Right cardiac atrium (tissue), 5 donors: ENCODE data around the gene ELOVL1. TPM values are rescaled to one million over a fixed set of nuclear protein-coding genes. Genes with fewer than 3 reads are reported as not detected.
"Not testable (repeated sequence)": the region's sequence is repeated elsewhere in the genome, so short reads cannot be mapped to it uniquely, and the experiment has no call there.

Experiments used
- ATAC-seq, 2 donors: fragments of 200-7000 bp; cut with Tn5 transposase; one replicate each; pipeline versions ENCODE4 v1.8.0 to v1.9.1; 2020; ENCODE audit warnings: moderate library complexity in 2 of 2, mild to moderate bottlenecking in 1 of 2
- DNase-seq, 3 donors: peaks; one replicate each; pipeline ENCODE4 v3.0.0-alpha.2; 2020
- H3K27ac ChIP-seq: one replicate; pipeline ENCODE4 v1.5.1; 2013; ENCODE audit warnings: mild to moderate bottlenecking, low read length, control low read depth, moderate library complexity
- H3K27me3 ChIP-seq: one replicate; pipeline ENCODE4 v1.6.1; 2013; ENCODE audit not compliant: control insufficient read depth, insufficient read depth
- H3K4me1 ChIP-seq: one replicate; pipeline ENCODE4 v1.6.1; 2013; ENCODE audit warnings: low read length; ENCODE audit not compliant: control insufficient read depth, insufficient read depth
- H3K4me3 ChIP-seq: one replicate; pipeline ENCODE4 v1.5.1; 2013; ENCODE audit warnings: low read length, control low read depth
- H3K9me3 ChIP-seq: one replicate; pipeline ENCODE4 v1.6.1; 2013; ENCODE audit warnings: low read length; ENCODE audit not compliant: control insufficient read depth
- WGBS: extraction: QIAGEN DNeasy Blood & Tissue Kit; methylation state at CpG from one replicate; pipeline ENCODE4 v1.1.7; 2013; 5-methylcytosine and 5-hydroxymethylcytosine counted together
- intact Hi-C, 4 donors: fragments of 100-400 bp; cut with DNase I; formaldehyde crosslinking; loops; one replicate each; pipeline versions ENCODE4 v1.11.0 to v1.14.0; 2022 to 2023
- long read RNA-seq, 4 donors: library from polyadenylated mRNA; unstranded; transcript quantifications; one replicate each; pipeline ENCODE4 v2.0.0, GENCODE V29; 2020 to 2021
- polyA plus RNA-seq: library from polyadenylated mRNA; stranded (reverse); fragments of 200-250 nt; gene quantifications from one replicate; pipeline ENCODE4 v1.2.3, GENCODE V29; 2013
- total RNA-seq, 4 donors: library from RNA; stranded (reverse); fragmentation: NEBNext Ultra II Directional; extraction: Animal tissue kit (Norgen Biotek cat#: 25700); gene quantifications; one replicate each; pipeline ENCODE4 v1.2.1, GENCODE V29; 2021
- donor health status: healthy with polysubstance abuse.
- donor health status: DM: no; HTN: yes; CAD: no.
- donor health status: DM: no; HTN: no; CAD: no.
- donor health status: DM: no; HTN: yes; CAD: no; lungs with severe emphysema.
- donor health status: DM: yes; HTN: yes; CAD: no.

Gene ELOVL1
- total RNA-seq, result 10 to 100 TPM; 33.1 to 47.1 (median 35.6) TPM
- 40.5 TPM for polyA plus RNA-seq
- long read RNA-seq, donor 1, transcript ELOVL1-201 (8 exons, 1,477 nt), result major isoform, 35 of 45 reads
- long read RNA-seq, donor 1, partial matches to known transcripts, result 2 of 45 reads
- long read RNA-seq, donor 1, other reads (novel, unspliced or antisense), result 7 of 45 reads
- long read RNA-seq, donor 2, transcript ELOVL1-201 (8 exons, 1,477 nt), result major isoform, 20 of 23 reads
- long read RNA-seq, donor 2, partial matches to known transcripts, result 1 of 23 reads
- long read RNA-seq, donor 2, other reads (novel, unspliced or antisense), result 1 of 23 reads
- long read RNA-seq, donor 3, transcript ELOVL1-201 (8 exons, 1,477 nt), result major isoform, 97 of 125 reads
- long read RNA-seq, donor 3, partial matches to known transcripts, result 3 of 125 reads
- long read RNA-seq, donor 3, other reads (novel, unspliced or antisense), result 17 of 125 reads
- long read RNA-seq, donor 4, transcript ELOVL1-201 (8 exons, 1,477 nt), result major isoform, 25 of 33 reads
- long read RNA-seq, donor 4, partial matches to known transcripts, result 1 of 33 reads
- long read RNA-seq, donor 4, other reads (novel, unspliced or antisense), result 7 of 33 reads

- peak; percentile 95 to 96 for ATAC-seq
- Histone ChIP-seq H3K4me3 (peak within 1 kb of the TSS; percentile 82), H3K27me3 (no peaks in the 10 kb centered on the region), H3K27ac (peak within 1 kb of the TSS; percentile 96), H3K9me3 (no peaks in the 10 kb centered on the region), H3K4me1 (peaks cover 10% of the 10 kb centered on the region)
- DNase-seq, result peak; percentile 95 to 98 (median 98)
- WGBS, result under 1% methylated on average over 57 of the region's 58 CpGs
- intact Hi-C loops, result no loop called here
Observed at GRCh38 chr1:43367904-43368645, at the start of gene ELOVL1. Gene ELOVL1 (minus strand): TSS chr1:43368011. CDS start chr1:43365609, 2,402 bp downstream.

GRCh38 chr1:43415901-43416300 lies 48.1 kb upstream of the ELOVL1 start:
- intact Hi-C loops, result loop anchor here (2.0 to 10.0 kb wide), 4 partner anchors 181 to 191 kb away; no protein-coding TSS in a partner anchor
- ATAC-seq (peak in 1 of 2 donors; percentile 75), DNase-seq (peak in 1 of 3 donors; percentile 27)
- H3K27ac ChIP-seq, result no peak overlapping the region
- H3K4me1 ChIP-seq, result no peaks in the 10 kb centered on the region
- WGBS, result 57% methylated on average over 5 of the region's 5 CpGs
- no peak overlapping the region for H3K4me3 ChIP-seq
- H3K27me3 ChIP-seq, result no peaks in the 10 kb centered on the region
- H3K9me3 ChIP-seq, result no peaks in the 10 kb centered on the region

GRCh38 chr1:43414634-43415223 lies 46.9 kb upstream of the ELOVL1 start:
- Histone ChIP-seq H3K27me3 (no peaks in the 10 kb centered on the region), H3K4me3 (no peak overlapping the region), H3K27ac (no peak overlapping the region), H3K4me1 (no peaks in the 10 kb centered on the region), H3K9me3 (no peaks in the 10 kb centered on the region)
- WGBS, result 77% methylated on average over 5 of the region's 5 CpGs
- ATAC-seq (peak; percentile 73 to 83), DNase-seq (peak in 2 of 3 donors; percentile 49 to 56)
- intact Hi-C loops, result loop anchor here (2.0 to 10.0 kb wide), 5 partner anchors 177 to 190 kb away; no protein-coding TSS in a partner anchor

GRCh38 chr1:43413426-43413825 lies 45.6 kb upstream of the ELOVL1 start:
- intact Hi-C loops, result loop anchor here in 3 of 4 donors (5.0 to 10.0 kb wide), 3 partner anchors 176 to 189 kb away; no protein-coding TSS in a partner anchor
- H3K9me3 ChIP-seq, H3K27me3 ChIP-seq, H3K27ac ChIP-seq, H3K4me3 ChIP-seq, H3K4me1 ChIP-seq, DNase-seq, ATAC-seq: not testable (repeated sequence)
- 95% methylated on average over 1 of the region's 1 CpG for WGBS

- Histone ChIP-seq H3K4me1 (no peaks in the 10 kb centered on the region), H3K4me3 (no peak overlapping the region), H3K27ac (no peak overlapping the region), H3K27me3 (no peaks in the 10 kb centered on the region), H3K9me3 (no peaks in the 10 kb centered on the region)
- ATAC-seq, result no peak
- intact Hi-C loops, result loop anchor here in 3 of 4 donors (5.0 to 10.0 kb wide), 3 partner anchors 173 to 186 kb away; no protein-coding TSS in a partner anchor
- DNase-seq, result no peak
- WGBS, result 92% methylated on average over 3 of the region's 3 CpGs
Observed at GRCh38 chr1:43410571-43410970, 42.8 kb upstream of the ELOVL1 start.

- H3K4me3 ChIP-seq, result no peak overlapping the region
- WGBS, result 83% methylated on average over 2 of the region's 2 CpGs
- H3K27me3 ChIP-seq, result no peaks in the 10 kb centered on the region
- no peaks in the 10 kb centered on the region for H3K9me3 ChIP-seq
- no peak for DNase-seq
- H3K4me1 ChIP-seq, result peaks cover 5% of the 10 kb centered on the region
- intact Hi-C loops, result no loop called here
- no peak overlapping the region for H3K27ac ChIP-seq
- no peak for ATAC-seq
Observed at GRCh38 chr1:43405876-43406234, 38.0 kb upstream of the ELOVL1 start.

- H3K4me1 ChIP-seq, result peaks cover 5% of the 10 kb centered on the region
- no peak overlapping the region for H3K27ac ChIP-seq
- no peak for DNase-seq
- peak; percentile 59 to 63 for ATAC-seq
- no peaks in the 10 kb centered on the region for H3K9me3 ChIP-seq
- WGBS, result 56% methylated on average over 6 of the region's 6 CpGs
- no peak overlapping the region for H3K4me3 ChIP-seq
- intact Hi-C loops, result no loop called here
- H3K27me3 ChIP-seq, result no peaks in the 10 kb centered on the region
Observed at GRCh38 chr1:43405219-43405875, 37.5 kb upstream of the ELOVL1 start.

- H3K27me3 ChIP-seq, result no peaks in the 10 kb centered on the region
- H3K9me3 ChIP-seq, result no peaks in the 10 kb centered on the region
- intact Hi-C loops, result no loop called here
- DNase-seq, result no peak
- 98% methylated on average over 6 of the region's 6 CpGs for WGBS
- no peak for ATAC-seq
- H3K27ac ChIP-seq, result no peak overlapping the region
- peaks cover 5% of the 10 kb centered on the region for H3K4me1 ChIP-seq
- no peak overlapping the region for H3K4me3 ChIP-seq
Observed at GRCh38 chr1:43404353-43404752, 36.5 kb upstream of the ELOVL1 start.

GRCh38 chr1:43402089-43402865 lies 34.5 kb upstream of the ELOVL1 start:
- Histone ChIP-seq H3K27ac (no peak overlapping the region), H3K27me3 (no peaks in the 10 kb centered on the region), H3K4me3 (no peak overlapping the region), H3K9me3 (no peaks in the 10 kb centered on the region), H3K4me1 (peaks cover 5% of the 10 kb centered on the region)
- DNase-seq (no peak), ATAC-seq (no peak)
- intact Hi-C loops, result no loop called here
- WGBS, result 84% methylated on average over 6 of the region's 6 CpGs

- H3K9me3 ChIP-seq, H3K4me3 ChIP-seq, H3K27ac ChIP-seq, intact Hi-C loops, H3K27me3 ChIP-seq, ATAC-seq, DNase-seq, H3K4me1 ChIP-seq: not testable (repeated sequence)
- WGBS, result 97% methylated on average over 9 of the region's 9 CpGs
Observed at GRCh38 chr1:43400441-43400840, 32.6 kb upstream of the ELOVL1 start.
